ENCODE data around the gene LIX1L. TPM values are rescaled to one million over a fixed set of nuclear protein-coding genes. Genes with fewer than 3 reads are reported as not detected.

Gene LIX1L
- polyA plus RNA-seq, 2 of the 4 experiments (the other 2 are of a cell fraction) = 10.5 to 35.8 TPM

GRCh38 chr1:145942871-145943270 lies 14.9 kb downstream of the LIX1L start:
- POLR2A ChIA-PET = interaction anchor here (1.5 kb wide), 1 partner anchor 14 kb away, joined by 3 read pairs; no protein-coding TSS in a partner anchor
- FAIRE-seq (no peak), ATAC-seq (no peak), DNase-seq (ENCODE audit: low read depth in 1 of 2, low spot score in 1 of 2) (no peak)
- WGBS (ENCODE audit: missing lambda C conversion rate) = 92% methylated on average over 6 of the region's 6 CpGs
- Histone ChIP-seq H3K9me3 (no peaks in the 10 kb centered on the region), H3K4me2 (no peak overlapping the region), H3K27ac (no peak overlapping the region), H3K4me1 (no peaks in the 10 kb centered on the region), H3K4me3 (no peak overlapping the region)
- TF ChIP-seq RARB (CRISPR knock-in tag; IDR thresholded peaks at IDR 0.05) = no peak
- no peak for TF ChIP-seq HDAC2 (IDR thresholded peaks at IDR 0.05)
- TF ChIP-seq E2F6 (IDR thresholded peaks at IDR 0.05; ENCODE audit: borderline replicate concordance, low read depth) = no peak
- TF ChIP-seq POLR2AphosphoS2 (conservative IDR thresholded peaks at IDR 0.05; ENCODE audit: low read length) = no peak
- no peak for TF ChIP-seq FOSL2 (IDR thresholded peaks at IDR 0.05)
- TF ChIP-seq FOSL2 (CRISPR knock-in tag; IDR thresholded peaks at IDR 0.05) = no peak
- TF ChIP-seq NFE2L2 (conservative IDR thresholded peaks at IDR 0.05; ENCODE audit: low read length) = no peak
- no peak for TF ChIP-seq RNF2 (IDR thresholded peaks at IDR 0.05; ENCODE audit: borderline replicate concordance, low read depth)
- no peak for TF ChIP-seq CHD2 (IDR thresholded peaks at IDR 0.05; ENCODE audit: low read length, partially characterized antibody)
- no peak for TF ChIP-seq ESRRA (IDR thresholded peaks at IDR 0.05; ENCODE audit: borderline replicate concordance, low read length)
- no peak for TF ChIP-seq CBX2 (IDR thresholded peaks at IDR 0.05; ENCODE audit: borderline replicate concordance, low read depth)
- TF ChIP-seq RFX5 (IDR thresholded peaks at IDR 0.05) = no peak
- TF ChIP-seq MAFK (IDR thresholded peaks at IDR 0.05; ENCODE audit: partially characterized antibody) = no peak
- TF ChIP-seq CTCF (IDR thresholded peaks at IDR 0.05) = no peak
- TF ChIP-seq, protein P1, sequence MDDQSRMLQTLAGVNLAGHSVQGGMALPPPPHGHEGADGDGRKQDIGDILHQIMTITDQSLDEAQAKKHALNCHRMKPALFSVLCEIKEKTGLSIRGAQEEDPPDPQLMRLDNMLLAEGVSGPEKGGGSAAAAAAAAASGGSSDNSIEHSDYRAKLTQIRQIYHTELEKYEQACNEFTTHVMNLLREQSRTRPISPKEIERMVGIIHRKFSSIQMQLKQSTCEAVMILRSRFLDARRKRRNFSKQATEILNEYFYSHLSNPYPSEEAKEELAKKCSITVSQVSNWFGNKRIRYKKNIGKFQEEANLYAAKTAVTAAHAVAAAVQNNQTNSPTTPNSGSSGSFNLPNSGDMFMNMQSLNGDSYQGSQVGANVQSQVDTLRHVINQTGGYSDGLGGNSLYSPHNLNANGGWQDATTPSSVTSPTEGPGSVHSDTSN (IDR thresholded peaks at IDR 0.05) = no peak
- no peak for TF ChIP-seq ZFP36 (IDR thresholded peaks at IDR 0.05; ENCODE audit: borderline replicate concordance, partially characterized antibody)
- no peak for TF ChIP-seq HOXB13 (CRISPR knock-in tag; IDR thresholded peaks at IDR 0.05; ENCODE audit: low read depth)
- no peak for TF ChIP-seq HES2 (IDR thresholded peaks at IDR 0.05)
- no peak for TF ChIP-seq RAD21 (conservative IDR thresholded peaks at IDR 0.05 in 1 of 2, IDR thresholded peaks at IDR 0.05 in 1 of 2)
- CTCF ChIA-PET = interaction anchor here (0.8 to 2.3 kb wide), 8 partner anchors 15 to 98 kb away, joined by 3 to 8 read pairs (median 4); partner anchors contain the start of genes ITGA10, LIX1L, NUDT17 and RBM8A

DNA sequence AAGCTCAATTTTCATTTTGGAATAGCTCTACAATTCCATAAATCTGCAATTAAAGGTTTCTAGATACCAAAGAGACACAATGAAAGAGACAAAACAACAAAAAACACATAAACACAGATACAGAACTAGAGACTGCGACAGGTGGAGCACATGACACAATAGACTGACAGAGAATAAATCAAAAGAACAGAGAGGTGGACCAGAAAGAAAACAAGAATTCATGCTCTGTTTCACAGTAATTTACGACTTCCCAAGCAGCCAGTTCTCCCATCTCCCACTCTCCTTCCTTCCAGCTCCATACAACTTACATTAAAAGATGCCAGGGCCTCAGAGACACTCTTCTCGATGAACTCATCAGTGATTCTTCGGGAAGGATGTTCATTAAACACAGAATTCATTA lies 15.4 kb downstream of the LIX1L start:
- Histone ChIP-seq H3K4me1 (no peaks in the 10 kb centered on the region), H3K4me3 (no peak overlapping the region), H3K4me2 (no peak overlapping the region), H3K27ac (no peak overlapping the region), H3K9me3 (no peaks in the 10 kb centered on the region)
- FAIRE-seq = no peak
- ChIA-PET CTCF (interaction anchor here (0.5 to 1.6 kb wide), 6 partner anchors 11 to 88 kb away, joined by 3 to 5 read pairs (median 4); partner anchors contain the start of gene ITGA10), POLR2A (interaction anchor here (1.5 kb wide), 1 partner anchor 15 kb away, joined by 3 read pairs; no protein-coding TSS in a partner anchor)
- no peak for ATAC-seq
- WGBS (ENCODE audit: missing lambda C conversion rate) = 83% methylated on average over 4 of the region's 4 CpGs
- no peak for DNase-seq (ENCODE audit: low read depth in 1 of 2, low spot score in 1 of 2)
- no peak for TF ChIP-seq CTCF (IDR thresholded peaks at IDR 0.05)
- no peak for TF ChIP-seq JUNB (IDR thresholded peaks at IDR 0.05)
- no peak for TF ChIP-seq HDAC2 (IDR thresholded peaks at IDR 0.05)
- TF ChIP-seq CHD2 (IDR thresholded peaks at IDR 0.05; ENCODE audit: low read length, partially characterized antibody) = no peak
- no peak for TF ChIP-seq MAZ (IDR thresholded peaks at IDR 0.05; ENCODE audit: borderline replicate concordance, low read depth, low read length)
- TF ChIP-seq BHLHE40 (IDR thresholded peaks at IDR 0.05; ENCODE audit: low read depth, low read length) = no peak
- TF ChIP-seq HEYL (CRISPR knock-in tag; IDR thresholded peaks at IDR 0.05) = no peak
- no peak for TF ChIP-seq RCOR1 (IDR thresholded peaks at IDR 0.05; ENCODE audit: low read depth, low read length)
- no peak for TF ChIP-seq JUN (IDR thresholded peaks at IDR 0.05)
- no peak for TF ChIP-seq CBX8 (IDR thresholded peaks at IDR 0.05)
- TF ChIP-seq TFCP2L1 (CRISPR knock-in tag; IDR thresholded peaks at IDR 0.05) = no peak
- TF ChIP-seq CHD4 (IDR thresholded peaks at IDR 0.05; ENCODE audit: borderline replicate concordance) = no peak
- TF ChIP-seq FOXS1 (CRISPR knock-in tag; IDR thresholded peaks at IDR 0.05) = no peak
- TF ChIP-seq MYC (IDR thresholded peaks at IDR 0.05; ENCODE audit: borderline replicate concordance, low read length) = no peak
- TF ChIP-seq, protein P1 (IDR thresholded peaks at IDR 0.05) = no peak
- TF ChIP-seq CEBPB (IDR thresholded peaks at IDR 0.05) = no peak

All from A549 (cell line).